COLO668 (cell line): Measurements from ENCODE around the gene SAMD4A.
A peak's percentile ranks its signal among the peaks of the same experiment; 100 is the strongest.

Source experiments
- DNase-seq: peaks from one replicate; lab custom pipeline; 2025; ENCODE audit not compliant: unreplicated experiment; lab: John Stamatoyannopoulos, UW

SAMD4A gene

GRCh38 chr14:54564868-54565784 lies 1.8 kb upstream of the SAMD4A start:
- DNase-seq, result peak; percentile 97

DNA sequence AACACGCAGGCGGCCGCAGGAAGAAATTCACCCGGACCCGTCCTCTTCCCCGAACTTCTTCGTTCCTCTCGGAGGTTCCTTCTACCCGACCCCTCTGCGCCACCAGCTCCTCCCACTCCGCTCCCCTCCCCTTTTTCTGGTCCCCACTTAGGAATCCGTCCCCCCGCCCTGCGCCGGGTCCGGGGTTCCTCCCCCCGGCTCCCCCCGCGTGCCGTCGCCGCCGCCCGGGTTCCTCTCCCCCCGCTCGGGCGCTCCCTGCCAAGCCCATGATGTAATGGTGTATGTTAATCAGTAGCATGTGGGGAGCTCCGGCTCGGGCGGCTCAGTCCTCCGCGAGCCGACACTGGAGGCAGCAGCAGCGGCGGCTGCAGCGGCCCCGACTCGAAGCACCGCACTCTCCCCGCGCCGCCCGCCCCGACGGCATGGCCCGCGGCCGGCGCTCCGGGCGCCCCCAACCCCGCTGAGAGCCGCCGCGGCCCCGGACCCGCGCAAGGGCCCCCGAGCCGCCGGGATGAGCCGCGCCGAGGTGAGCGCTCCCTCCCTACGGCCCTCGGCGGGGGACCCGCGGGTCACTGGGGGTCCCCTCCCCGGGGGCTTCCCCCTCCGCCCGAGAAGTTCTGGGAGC lies 1.0 kb upstream of the SAMD4A start:
- peak; percentile 84 for DNase-seq

GRCh38 chr14:54567224-54567638 lies 303 bp downstream of the SAMD4A start:
- DNase-seq, result peak; percentile 42

DNA sequence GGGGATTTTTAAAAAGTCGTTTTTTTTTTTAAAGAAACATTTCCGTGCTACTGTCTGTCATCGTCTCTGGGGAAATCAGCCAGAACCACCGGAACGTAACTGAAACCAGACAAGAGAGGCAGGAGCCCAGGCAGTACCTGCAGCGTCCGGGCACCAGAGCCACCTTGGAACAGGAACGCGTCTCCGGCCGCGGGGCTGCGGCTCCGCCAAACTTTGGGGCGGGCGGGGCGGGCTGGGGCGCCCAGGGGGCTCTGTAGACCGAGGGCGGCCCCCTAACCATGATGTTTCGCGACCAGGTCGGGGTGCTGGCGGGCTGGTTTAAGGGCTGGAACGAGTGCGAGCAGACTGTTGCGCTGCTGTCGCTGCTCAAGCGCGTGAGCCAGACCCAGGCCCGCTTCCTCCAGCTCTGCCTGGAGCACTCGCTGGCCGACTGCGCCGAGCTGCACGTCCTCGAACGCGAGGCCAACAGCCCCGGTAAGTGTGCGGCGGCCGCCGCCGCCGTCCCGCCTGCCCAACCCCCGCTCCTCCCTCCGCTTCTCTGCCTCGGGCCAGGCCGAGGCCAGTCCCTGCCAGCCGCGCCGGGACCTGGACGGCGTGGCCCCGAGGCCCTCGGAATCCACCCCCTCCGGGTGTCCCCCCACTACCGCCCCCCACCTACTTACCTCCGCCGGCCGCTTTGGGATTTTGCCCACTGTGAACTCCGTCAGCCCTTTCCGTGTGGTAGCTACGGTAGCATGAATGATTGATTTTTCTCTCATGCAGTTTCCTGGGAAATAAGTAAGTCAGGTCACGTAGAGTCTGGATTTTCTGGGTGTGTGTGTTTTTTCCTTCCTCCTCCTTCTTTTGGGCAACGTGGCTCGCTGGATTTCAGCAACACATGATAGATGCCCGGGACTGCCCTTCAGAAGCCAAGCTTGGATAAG lies 972 bp downstream of the SAMD4A start:
- DNase-seq, result peak; percentile 66

DNA sequence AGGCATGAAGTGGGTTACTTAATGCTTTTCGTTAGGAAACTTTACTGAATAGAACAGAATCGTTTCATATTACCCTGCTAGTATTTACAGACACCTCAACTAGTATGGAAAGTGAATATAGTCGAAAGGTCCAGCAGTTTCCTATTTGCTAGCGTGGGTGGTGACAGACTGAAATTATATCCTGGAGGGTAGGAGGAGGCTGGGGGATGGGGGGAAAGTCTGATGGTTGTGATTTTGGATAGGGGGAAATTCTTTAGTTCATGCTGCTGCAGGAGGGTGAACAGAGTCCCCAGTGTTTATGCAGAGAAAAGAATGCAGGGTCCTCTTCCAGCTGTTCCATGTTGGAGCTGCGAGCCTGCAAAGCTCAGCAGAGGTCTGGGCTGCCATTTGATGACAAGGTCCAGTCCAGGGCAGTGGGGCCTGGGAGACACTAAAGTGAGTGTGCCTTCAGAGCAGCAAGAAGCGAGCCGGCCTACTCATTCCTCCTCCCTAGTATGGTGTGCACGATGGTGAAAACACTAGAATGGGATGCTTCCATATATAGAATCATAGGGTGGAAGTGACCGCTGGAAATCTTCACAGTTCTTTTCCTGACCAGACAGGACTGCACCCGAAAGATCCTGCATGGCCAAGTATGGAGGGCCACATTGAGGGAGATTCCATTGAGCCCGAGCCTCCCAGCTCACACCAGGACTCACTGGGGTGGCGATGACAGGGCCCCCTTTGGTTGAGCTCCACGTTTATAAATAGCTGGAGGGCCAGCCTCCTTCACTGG lies 2.1 kb downstream of the SAMD4A start:
- DNase-seq, result no peak

- DNase-seq, result no peak
Observed at GRCh38 chr14:54570047-54570446, 3.1 kb downstream of the SAMD4A start.

DNA sequence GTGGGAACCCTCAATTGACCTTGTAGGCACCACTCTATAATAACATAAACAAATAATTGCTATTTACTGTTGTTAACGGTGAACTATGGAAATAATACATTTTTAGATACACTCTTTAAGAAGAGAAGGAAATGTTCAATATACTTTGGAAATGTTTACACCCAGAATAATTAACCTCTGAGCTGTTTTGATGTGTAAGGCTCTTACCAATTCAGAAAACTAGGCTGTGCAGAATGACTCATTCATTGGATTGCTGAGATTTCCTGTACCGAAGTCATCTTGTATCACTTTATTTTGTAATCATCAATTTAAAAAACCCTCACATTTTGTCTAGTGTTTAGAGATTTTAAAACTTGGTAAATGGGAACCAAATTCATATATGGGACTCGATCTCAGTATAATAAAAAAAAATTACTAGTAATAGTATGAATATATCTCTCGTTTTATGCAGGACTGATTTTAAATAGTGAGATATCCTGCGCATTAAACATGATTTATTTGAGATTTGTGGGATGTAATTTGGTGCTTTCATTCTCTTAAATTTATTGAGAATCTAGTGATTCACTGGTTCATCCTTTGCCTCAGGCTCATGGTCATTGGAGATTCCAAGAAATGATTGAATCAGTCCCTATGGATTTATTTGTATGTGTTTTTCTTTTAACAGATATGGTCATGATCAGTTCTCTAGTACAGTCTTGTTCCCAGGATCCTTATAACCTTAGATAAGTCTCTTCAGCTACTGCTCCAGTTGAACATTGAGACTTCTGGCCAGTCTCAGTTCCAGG lies 3.9 kb downstream of the SAMD4A start:
- no peak for DNase-seq

- DNase-seq, result peak; percentile 26
Observed at GRCh38 chr14:54572316-54572715, 5.4 kb downstream of the SAMD4A start.

DNA sequence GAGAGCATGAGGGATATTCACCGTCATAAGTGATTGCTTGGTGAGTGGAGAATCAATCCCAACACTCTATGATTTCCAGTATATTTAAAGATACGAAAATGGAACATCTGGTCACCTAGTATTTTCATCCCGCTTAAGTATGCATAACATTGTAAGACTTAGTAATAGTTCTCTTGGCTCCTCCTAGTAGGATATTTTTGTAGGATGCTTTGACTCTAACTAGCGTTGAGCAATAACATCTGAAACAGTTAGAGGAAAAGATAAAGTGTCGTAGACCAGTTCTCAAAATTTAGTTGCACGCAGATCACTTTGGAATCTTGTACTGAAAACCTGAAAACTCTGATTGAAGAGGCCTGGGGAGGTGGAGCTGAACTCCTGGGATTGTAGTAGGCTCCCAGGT lies 7.6 kb downstream of the SAMD4A start:
- no peak for DNase-seq

GRCh38 chr14:54577494-54577893 lies 10.6 kb downstream of the SAMD4A start:
- no peak for DNase-seq

- no peak for DNase-seq
Observed at GRCh38 chr14:54577977-54578376, 11.0 kb downstream of the SAMD4A start.

DNA sequence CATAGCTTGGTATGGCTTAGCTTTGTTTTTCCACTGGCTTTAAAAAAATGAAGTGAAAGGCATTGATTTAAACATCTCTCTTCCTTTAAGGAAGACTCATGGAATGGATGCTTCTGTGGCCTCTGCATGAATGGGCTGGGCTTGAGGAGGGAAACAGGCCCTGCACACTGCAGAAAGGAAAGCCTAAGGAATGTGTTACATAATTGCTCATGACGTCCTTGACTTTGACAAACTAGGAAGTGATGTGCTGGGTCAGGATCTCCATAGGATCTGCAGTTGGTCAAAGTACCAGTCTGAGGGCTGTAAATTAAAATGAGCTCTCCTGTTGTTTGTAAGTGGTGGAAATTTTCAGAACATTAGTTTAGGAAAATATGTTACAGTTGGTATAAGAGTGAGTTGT lies 12.7 kb downstream of the SAMD4A start:
- DNase-seq, result no peak

DNA sequence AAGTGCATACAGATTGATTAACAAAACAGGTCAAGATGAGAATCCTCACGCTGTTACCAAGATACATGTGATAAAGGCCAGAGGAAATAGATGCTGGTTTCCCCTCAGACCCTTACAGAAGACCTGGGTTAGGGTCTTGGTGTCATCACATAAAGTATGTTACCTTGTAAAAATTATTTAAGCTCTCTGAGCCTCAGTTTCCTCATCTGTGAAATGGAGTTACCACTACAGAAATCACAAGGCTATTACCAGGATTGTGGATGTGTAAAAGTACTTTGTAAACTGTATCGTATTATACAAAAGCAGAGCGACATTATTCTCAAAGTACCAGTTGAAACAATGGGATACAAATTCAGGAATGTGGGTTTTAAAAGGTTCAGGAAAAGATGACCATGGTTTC lies 14.0 kb downstream of the SAMD4A start:
- DNase-seq, result no peak

GRCh38 chr14:54582334-54582733 lies 15.4 kb downstream of the SAMD4A start:
- DNase-seq, result no peak

DNA sequence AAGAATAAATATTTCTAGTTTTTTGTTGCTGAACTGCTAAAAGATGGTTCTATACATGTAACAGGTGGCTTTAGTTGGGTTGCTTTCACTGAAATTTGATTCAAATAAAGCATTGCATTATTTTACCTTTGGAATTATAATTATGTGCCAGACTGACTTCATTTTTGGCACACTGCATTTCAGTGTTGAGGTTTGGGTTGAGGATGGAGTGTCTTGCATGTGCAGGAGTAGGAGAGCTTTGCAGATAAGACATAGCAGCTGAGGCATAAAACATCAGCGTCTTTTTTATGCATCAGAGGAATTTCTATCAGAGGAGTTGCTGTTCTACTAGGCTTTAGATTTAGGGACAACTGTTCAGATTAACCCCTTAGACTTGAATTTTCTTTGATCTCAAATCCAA lies 17.2 kb downstream of the SAMD4A start:
- DNase-seq, result no peak

- DNase-seq, result no peak
Observed at GRCh38 chr14:54585214-54585613, 18.3 kb downstream of the SAMD4A start.

DNA sequence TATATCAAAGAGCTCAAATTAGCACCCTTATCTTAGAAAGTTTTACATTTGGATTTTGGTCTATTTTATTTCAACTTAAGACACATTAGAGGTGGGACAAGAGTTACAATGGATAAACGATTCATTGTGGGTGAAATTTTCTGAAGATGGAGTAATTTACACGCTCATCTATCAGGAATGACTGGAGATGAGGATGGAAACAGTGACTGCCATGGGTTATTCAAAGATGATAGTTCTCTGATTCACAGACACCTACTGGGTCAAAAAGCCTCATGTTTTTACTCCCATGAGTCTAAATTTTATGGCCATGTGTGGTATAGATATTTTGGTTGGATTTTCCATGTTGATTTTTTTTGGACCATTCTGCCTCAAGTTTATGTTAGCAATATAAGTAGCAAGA lies 22.1 kb downstream of the SAMD4A start:
- no peak for DNase-seq

DNA sequence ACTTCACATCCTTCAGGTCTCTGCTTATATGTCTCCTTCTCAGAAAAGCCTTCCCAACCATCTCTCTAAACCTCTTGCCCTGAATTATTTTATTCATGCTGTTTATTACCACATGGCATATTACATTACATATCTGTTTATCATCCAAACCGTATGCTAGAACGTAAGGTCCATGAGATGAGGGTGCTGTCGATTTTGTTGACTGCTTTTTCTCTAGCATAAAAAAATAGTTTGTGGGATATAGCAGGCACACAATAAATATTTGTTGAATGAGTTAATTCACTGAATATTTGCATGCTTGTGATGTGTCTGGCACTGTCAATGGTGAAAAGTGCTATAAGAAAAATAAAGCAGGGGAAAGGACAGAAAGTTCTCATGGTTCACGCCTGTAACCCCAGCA lies 22.9 kb downstream of the SAMD4A start:
- DNase-seq, result no peak

- DNase-seq, result no peak
Observed at GRCh38 chr14:54590481-54590880, 23.6 kb downstream of the SAMD4A start.

DNA sequence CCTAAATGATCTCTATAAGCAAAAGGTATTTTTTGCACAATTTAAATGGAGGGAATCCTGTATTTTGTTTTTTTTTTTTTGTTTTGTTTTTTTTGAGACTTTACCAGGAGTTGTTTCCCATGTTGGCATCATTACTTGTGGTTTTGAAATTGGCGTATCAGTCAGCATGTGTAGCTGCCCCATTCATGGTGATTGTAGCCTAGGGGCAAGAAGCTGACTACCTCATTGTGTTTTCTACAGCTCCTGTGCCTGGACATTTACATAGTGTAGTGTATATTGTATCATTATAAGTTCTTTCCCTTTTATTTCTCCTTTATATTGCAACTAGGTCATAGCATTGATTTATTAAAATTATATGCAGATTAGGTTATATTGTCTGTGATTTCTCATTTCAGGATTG lies 24.5 kb downstream of the SAMD4A start:
- no peak for DNase-seq
